ENCODE results near the gene RUBCNL. TPM values are rescaled to one million over a fixed set of nuclear protein-coding genes. Genes with fewer than 3 reads are reported as not detected.

Gene RUBCNL
- polyA plus RNA-seq, 2 of the 4 experiments (the other 2 are of a cell fraction), result not detected

DNA sequence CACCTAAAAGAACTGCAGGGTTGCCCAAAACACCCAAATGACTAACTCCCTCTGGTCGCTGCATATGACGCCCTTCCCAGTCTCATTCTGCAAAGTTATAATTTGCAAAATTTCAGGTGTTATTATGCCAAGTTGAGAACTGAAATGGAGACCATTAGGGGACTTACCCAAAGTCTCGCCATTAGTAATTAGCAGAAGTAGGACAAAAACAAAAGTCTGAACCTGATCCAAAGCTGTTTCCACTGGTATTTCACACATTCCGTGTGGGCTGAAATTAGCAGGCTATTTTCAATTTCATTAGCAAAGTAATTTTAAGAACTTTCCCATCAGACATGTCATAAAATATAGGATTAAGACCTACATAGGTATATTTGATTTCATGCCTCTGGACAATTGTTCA is 6.8 kb downstream of the RUBCNL start:
- H3K4me3 ChIP-seq, result no peak overlapping the region
- WGBS (ENCODE audit: missing lambda C conversion rate), result 23% methylated on average over 4 of the region's 4 CpGs
- no peak overlapping the region for H3K4me2 ChIP-seq
- CTCF ChIA-PET, result no interaction called here
- FAIRE-seq, result no peak
- H3K9me3 ChIP-seq, result no peaks in the 10 kb centered on the region
- TF ChIP-seq GATA3 (IDR thresholded peaks at IDR 0.05; ENCODE audit: borderline replicate concordance) (no peak), CBX2 (IDR thresholded peaks at IDR 0.05; ENCODE audit: borderline replicate concordance, low read depth) (no peak)
- no peaks in the 10 kb centered on the region for H3K4me1 ChIP-seq
- ATAC-seq, result no peak
- H3K27ac ChIP-seq, result no peak overlapping the region
- DNase-seq (ENCODE audit: low read depth in 1 of 2, low spot score in 1 of 2), result no peak
- POLR2A ChIA-PET, result no interaction called here

DNA sequence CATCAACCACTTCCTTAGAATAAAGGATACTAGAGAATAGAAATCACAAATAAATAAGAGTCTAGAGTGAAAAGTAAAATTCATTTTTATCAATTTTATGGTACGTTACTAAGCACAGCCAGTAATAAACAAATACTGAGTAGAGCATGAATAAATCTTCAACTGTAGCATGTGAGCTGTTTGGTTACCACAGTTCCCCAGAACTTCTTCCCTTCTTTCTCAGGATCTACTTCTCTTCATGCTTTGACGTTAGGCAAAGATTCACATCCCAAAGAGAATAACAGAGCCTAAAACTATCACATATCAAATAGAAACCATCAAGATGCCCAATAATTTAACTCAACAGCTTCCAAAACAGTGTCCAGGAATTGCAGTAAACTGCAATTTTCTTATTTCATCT is 7.4 kb downstream of the RUBCNL start:
- H3K4me3 ChIP-seq, result no peak overlapping the region
- no peak overlapping the region for H3K4me2 ChIP-seq
- FAIRE-seq (no peak), DNase-seq (ENCODE audit: low read depth in 1 of 2, low spot score in 1 of 2) (no peak), ATAC-seq (no peak)
- no peaks in the 10 kb centered on the region for H3K4me1 ChIP-seq
- ChIA-PET CTCF (no interaction called here), POLR2A (no interaction called here)
- no peak overlapping the region for H3K27ac ChIP-seq
- TF ChIP-seq RARB (CRISPR knock-in tag; IDR thresholded peaks at IDR 0.05) (no peak), ZFP36 (IDR thresholded peaks at IDR 0.05; ENCODE audit: borderline replicate concordance, partially characterized antibody) (no peak), EHF (CRISPR knock-in tag; IDR thresholded peaks at IDR 0.05) (no peak), FOSL2 (IDR thresholded peaks at IDR 0.05) (no peak), FOSL2 (CRISPR knock-in tag; IDR thresholded peaks at IDR 0.05) (no peak), MYC (IDR thresholded peaks at IDR 0.05; ENCODE audit: borderline replicate concordance, low read length) (no peak), CBX2 (IDR thresholded peaks at IDR 0.05; ENCODE audit: borderline replicate concordance, low read depth) (no peak), USF2 (IDR thresholded peaks at IDR 0.05) (no peak), HEYL (CRISPR knock-in tag; IDR thresholded peaks at IDR 0.05) (no peak), MAFK (IDR thresholded peaks at IDR 0.05; ENCODE audit: partially characterized antibody) (no peak), MAZ (IDR thresholded peaks at IDR 0.05; ENCODE audit: borderline replicate concordance, low read depth, low read length) (no peak), RCOR1 (IDR thresholded peaks at IDR 0.05; ENCODE audit: low read depth, low read length) (no peak), BHLHE40 (IDR thresholded peaks at IDR 0.05; ENCODE audit: low read depth, low read length) (no peak), CEBPB (IDR thresholded peaks at IDR 0.05) (no peak)
- TF ChIP-seq, protein P1, sequence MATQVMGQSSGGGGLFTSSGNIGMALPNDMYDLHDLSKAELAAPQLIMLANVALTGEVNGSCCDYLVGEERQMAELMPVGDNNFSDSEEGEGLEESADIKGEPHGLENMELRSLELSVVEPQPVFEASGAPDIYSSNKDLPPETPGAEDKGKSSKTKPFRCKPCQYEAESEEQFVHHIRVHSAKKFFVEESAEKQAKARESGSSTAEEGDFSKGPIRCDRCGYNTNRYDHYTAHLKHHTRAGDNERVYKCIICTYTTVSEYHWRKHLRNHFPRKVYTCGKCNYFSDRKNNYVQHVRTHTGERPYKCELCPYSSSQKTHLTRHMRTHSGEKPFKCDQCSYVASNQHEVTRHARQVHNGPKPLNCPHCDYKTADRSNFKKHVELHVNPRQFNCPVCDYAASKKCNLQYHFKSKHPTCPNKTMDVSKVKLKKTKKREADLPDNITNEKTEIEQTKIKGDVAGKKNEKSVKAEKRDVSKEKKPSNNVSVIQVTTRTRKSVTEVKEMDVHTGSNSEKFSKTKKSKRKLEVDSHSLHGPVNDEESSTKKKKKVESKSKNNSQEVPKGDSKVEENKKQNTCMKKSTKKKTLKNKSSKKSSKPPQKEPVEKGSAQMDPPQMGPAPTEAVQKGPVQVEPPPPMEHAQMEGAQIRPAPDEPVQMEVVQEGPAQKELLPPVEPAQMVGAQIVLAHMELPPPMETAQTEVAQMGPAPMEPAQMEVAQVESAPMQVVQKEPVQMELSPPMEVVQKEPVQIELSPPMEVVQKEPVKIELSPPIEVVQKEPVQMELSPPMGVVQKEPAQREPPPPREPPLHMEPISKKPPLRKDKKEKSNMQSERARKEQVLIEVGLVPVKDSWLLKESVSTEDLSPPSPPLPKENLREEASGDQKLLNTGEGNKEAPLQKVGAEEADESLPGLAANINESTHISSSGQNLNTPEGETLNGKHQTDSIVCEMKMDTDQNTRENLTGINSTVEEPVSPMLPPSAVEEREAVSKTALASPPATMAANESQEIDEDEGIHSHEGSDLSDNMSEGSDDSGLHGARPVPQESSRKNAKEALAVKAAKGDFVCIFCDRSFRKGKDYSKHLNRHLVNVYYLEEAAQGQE (IDR thresholded peaks at IDR 0.05), result no peak
- TF ChIP-seq, protein P2, sequence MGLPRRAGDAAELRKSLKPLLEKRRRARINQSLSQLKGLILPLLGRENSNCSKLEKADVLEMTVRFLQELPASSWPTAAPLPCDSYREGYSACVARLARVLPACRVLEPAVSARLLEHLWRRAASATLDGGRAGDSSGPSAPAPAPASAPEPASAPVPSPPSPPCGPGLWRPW (IDR thresholded peaks at IDR 0.05), result no peak
- no peaks in the 10 kb centered on the region for H3K9me3 ChIP-seq
- 8% methylated on average over 2 of the region's 2 CpGs for WGBS (ENCODE audit: missing lambda C conversion rate)

GRCh38 chr13:46378411-46378810 is 8.6 kb downstream of the RUBCNL start:
- ATAC-seq, result no peak
- CTCF ChIA-PET, result no interaction called here
- no peak for DNase-seq (ENCODE audit: low read depth in 1 of 2, low spot score in 1 of 2)
- H3K27ac ChIP-seq, result no peak overlapping the region
- no peak for TF ChIP-seq CTCF (IDR thresholded peaks at IDR 0.05)
- no peak for TF ChIP-seq RFX5 (IDR thresholded peaks at IDR 0.05)
- no peak for TF ChIP-seq CBX8 (IDR thresholded peaks at IDR 0.05)
- no peak for TF ChIP-seq MAX (IDR thresholded peaks at IDR 0.05)
- TF ChIP-seq FOXS1 (CRISPR knock-in tag; IDR thresholded peaks at IDR 0.05), result no peak
- no peak for TF ChIP-seq ZFP36 (IDR thresholded peaks at IDR 0.05; ENCODE audit: borderline replicate concordance, partially characterized antibody)
- no peak for TF ChIP-seq POLR2AphosphoS2 (conservative IDR thresholded peaks at IDR 0.05; ENCODE audit: low read length)
- TF ChIP-seq RCOR1 (IDR thresholded peaks at IDR 0.05; ENCODE audit: low read depth, low read length), result no peak
- TF ChIP-seq ZC3H11A (IDR thresholded peaks at IDR 0.05), result no peak
- no peak for TF ChIP-seq HOXB5 (CRISPR knock-in tag; IDR thresholded peaks at IDR 0.05)
- no peak for TF ChIP-seq KDM1A (IDR thresholded peaks at IDR 0.05; ENCODE audit: low read depth)
- TF ChIP-seq ZNF302 (CRISPR knock-in tag; IDR thresholded peaks at IDR 0.05), result no peak
- TF ChIP-seq MAFK (IDR thresholded peaks at IDR 0.05; ENCODE audit: partially characterized antibody), result no peak
- no peak for TF ChIP-seq NPAS2 (CRISPR knock-in tag; IDR thresholded peaks at IDR 0.05; ENCODE audit: borderline replicate concordance)
- no peak for TF ChIP-seq CEBPB (IDR thresholded peaks at IDR 0.05)
- TF ChIP-seq E2F6 (IDR thresholded peaks at IDR 0.05; ENCODE audit: borderline replicate concordance, low read depth), result no peak
- no peak for TF ChIP-seq SMC3 (IDR thresholded peaks at IDR 0.05)
- POLR2A ChIA-PET, result no interaction called here
- no peak for FAIRE-seq
- no peaks in the 10 kb centered on the region for H3K9me3 ChIP-seq
- H3K4me3 ChIP-seq, result no peak overlapping the region
- H3K4me2 ChIP-seq, result no peak overlapping the region
- H3K4me1 ChIP-seq, result no peaks in the 10 kb centered on the region
- 51% methylated on average over 2 of the region's 2 CpGs for WGBS (ENCODE audit: missing lambda C conversion rate)
